ENCODE results near the gene TBK1. TPM values are rescaled to one million over a fixed set of nuclear protein-coding genes. Genes with fewer than 3 reads are reported as not detected.

Gene TBK1
- total RNA-seq, 1 experiment from 2014 or later, result 23.6 TPM

DNA sequence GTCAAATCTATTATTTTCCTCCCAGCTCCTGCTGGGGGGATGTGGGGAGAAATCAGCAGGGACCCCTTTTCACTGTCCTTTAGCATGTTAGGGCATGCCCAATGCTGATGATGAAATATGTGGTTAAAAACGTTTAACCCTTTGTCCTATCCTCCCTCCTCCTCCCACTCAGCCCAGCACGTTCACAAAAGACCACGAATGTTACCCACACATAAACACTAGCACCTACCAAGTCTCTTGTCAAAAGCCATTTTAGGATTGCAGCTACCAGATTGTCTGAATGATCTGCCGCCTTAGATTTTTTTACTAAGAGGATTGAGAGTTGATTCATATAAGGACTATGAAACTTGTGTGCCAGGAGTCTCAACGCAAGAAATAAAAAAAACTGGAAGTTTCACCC is 70.4 kb downstream of the TBK1 start:
- no peak overlapping the region for H3K4ac ChIP-seq (ENCODE audit: low read depth, low read length)
- peak overlapping the region in 2 of 3 experiments; percentile 2 to 93; a peak in 4 of 7 replicates for H3K27ac Mint-ChIP-seq

More for the DNA sequence above, 70.4 kb downstream of the TBK1 start:
- Histone ChIP-seq H3K23me2 (ENCODE audit: insufficient read length, low read depth, low read length, poor library complexity, severe bottlenecking) (no peaks in the 10 kb centered on the region), H4K20me1 (ENCODE audit: control insufficient read depth, insufficient read depth, insufficient read length) (no peaks in the 10 kb centered on the region), H3K79me1 (ENCODE audit: insufficient read depth, low read depth, low read length, poor library complexity, severe bottlenecking) (no peaks in the 10 kb centered on the region), H2AK5ac (ENCODE audit: insufficient read length, low read length) (no peak overlapping the region), H3K79me2 (ENCODE audit: insufficient read depth, low read length) (no peaks in the 10 kb centered on the region), H3T11ph (ENCODE audit: low read length) (no peak overlapping the region), H3K18ac (ENCODE audit: insufficient read length, low read depth, low read length) (no peak overlapping the region), H4K91ac (ENCODE audit: insufficient read length, low read depth, low read length) (no peak overlapping the region), H3K9ac (ENCODE audit: extremely low read depth, insufficient read length, low read length) (no peak overlapping the region), H3K56ac (ENCODE audit: insufficient read length, low read depth, low read length) (no peak overlapping the region), H2BK5ac (ENCODE audit: insufficient read length, low read length) (no peak overlapping the region), H2BK12ac (ENCODE audit: insufficient read length, low read depth, low read length) (no peak overlapping the region), H3K9me3 (ENCODE audit: control insufficient read depth, low read depth, low read length) (no peaks in the 10 kb centered on the region), H3K4me2 (ENCODE audit: insufficient read depth, insufficient read length, low read length) (no peak overlapping the region), H2BK15ac (ENCODE audit: low read depth, low read length) (no peak overlapping the region), H4K5ac (ENCODE audit: insufficient read length, low read depth, low read length) (no peak overlapping the region), H4K8ac (replicated peaks; ENCODE audit: insufficient read length, low read depth, low read length) (no peak overlapping the region), H2BK120ac (ENCODE audit: low read depth, low read length, poor library complexity, severe bottlenecking) (peak overlapping the region; percentile 48), H2AFZ (ENCODE audit: low read length) (peak overlapping the region; percentile 73), H3K14ac (ENCODE audit: insufficient read depth, low read length) (no peak overlapping the region), H3K27ac (ENCODE audit: insufficient read length, low read depth, low read length) (no peak overlapping the region), H3K27me3 (ENCODE audit: insufficient read depth, low read length) (no peaks in the 10 kb centered on the region), H2BK20ac (ENCODE audit: low read depth, low read length, poor library complexity, severe bottlenecking) (no peak overlapping the region), H3K23ac (ENCODE audit: insufficient read length, low read depth, low read length) (no peak overlapping the region), H3K4me1 (ENCODE audit: insufficient read depth, low read length) (peaks cover 9% of the 10 kb centered on the region)
- DNase-seq, result no peak
- Mint-ChIP-seq H3K9me3 (no peaks in the 10 kb centered on the region), H3K4me1 (peaks cover 24 to 33% of the 10 kb centered on the region in 2 experiments), H3K27me3 (ENCODE audit: low read depth) (no peaks in the 10 kb centered on the region), H3K4me3 (no peak overlapping the region), H3K36me3 (ENCODE audit: insufficient read depth in 1 of 3, low read depth in 3 of 3) (no peaks in the 10 kb centered on the region)
- WGBS (ENCODE audit: extremely low coverage, insufficient read length, low lambda C conversion rate), result no CpG with 5 or more reads among the region's 5 CpGs
- TF ChIP-seq, protein P1, sequence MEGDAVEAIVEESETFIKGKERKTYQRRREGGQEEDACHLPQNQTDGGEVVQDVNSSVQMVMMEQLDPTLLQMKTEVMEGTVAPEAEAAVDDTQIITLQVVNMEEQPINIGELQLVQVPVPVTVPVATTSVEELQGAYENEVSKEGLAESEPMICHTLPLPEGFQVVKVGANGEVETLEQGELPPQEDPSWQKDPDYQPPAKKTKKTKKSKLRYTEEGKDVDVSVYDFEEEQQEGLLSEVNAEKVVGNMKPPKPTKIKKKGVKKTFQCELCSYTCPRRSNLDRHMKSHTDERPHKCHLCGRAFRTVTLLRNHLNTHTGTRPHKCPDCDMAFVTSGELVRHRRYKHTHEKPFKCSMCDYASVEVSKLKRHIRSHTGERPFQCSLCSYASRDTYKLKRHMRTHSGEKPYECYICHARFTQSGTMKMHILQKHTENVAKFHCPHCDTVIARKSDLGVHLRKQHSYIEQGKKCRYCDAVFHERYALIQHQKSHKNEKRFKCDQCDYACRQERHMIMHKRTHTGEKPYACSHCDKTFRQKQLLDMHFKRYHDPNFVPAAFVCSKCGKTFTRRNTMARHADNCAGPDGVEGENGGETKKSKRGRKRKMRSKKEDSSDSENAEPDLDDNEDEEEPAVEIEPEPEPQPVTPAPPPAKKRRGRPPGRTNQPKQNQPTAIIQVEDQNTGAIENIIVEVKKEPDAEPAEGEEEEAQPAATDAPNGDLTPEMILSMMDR (conservative IDR thresholded peaks at IDR 0.05), result no peak
